ENCODE data around the gene CRTC2. TPM values are rescaled to one million over a fixed set of nuclear protein-coding genes. Genes with fewer than 3 reads are reported as not detected.

CRTC2 gene
- total and polyA plus RNA-seq, 9 of the 15 experiments (the other 6 are each of a cell fraction or from before 2014, with no cell fraction given): 2.7 to 26.4 (median 10.2) TPM

DNA sequence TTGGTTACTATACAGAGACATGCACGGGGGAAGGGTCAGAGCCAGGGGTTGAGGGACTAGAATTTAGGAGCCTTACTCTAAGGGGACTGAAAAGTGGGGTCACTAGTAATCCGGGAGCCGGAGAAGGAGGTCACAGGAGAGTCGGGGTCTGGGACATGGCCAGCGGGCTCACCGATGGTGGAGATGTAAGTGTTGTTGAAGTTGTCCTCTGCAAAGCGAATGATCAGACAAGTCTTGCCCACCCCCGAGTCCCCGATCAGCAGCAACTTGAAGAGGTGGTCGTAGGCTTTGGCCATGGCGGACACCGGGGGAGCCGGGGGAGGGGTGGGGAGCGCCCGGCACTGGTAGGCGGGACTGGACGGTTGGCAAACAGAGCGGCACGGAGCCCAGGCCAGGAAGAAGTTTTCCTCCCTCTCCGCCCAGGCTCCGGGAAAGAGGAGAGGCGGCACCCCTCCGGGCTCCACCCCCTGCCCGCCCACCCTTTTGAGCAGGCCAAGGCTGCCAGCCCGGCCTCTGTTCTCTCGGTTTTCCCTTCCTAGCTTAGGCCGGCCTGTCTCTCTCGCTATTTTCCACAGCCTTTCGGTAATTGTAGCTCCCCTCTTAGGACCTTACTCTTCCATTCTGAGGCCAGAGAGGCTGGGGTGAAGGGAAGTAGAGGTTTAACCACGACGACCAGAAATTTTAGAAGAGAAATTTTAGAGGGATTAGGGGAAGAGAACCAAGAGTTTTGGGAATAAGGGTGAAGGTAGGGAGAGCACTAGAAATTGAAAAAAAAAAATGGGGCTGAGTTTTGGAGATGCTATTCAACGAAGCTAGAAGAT lies 27.7 kb upstream of the CRTC2 start, which contains the start of gene RAB13 (continued):
- TF ChIP-seq, protein P1, sequence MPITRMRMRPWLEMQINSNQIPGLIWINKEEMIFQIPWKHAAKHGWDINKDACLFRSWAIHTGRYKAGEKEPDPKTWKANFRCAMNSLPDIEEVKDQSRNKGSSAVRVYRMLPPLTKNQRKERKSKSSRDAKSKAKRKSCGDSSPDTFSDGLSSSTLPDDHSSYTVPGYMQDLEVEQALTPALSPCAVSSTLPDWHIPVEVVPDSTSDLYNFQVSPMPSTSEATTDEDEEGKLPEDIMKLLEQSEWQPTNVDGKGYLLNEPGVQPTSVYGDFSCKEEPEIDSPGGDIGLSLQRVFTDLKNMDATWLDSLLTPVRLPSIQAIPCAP (CRISPR knock-in tag; IDR thresholded peaks at IDR 0.05; ENCODE audit: borderline replicate concordance): no peak
- TF ChIP-seq, protein P2, sequence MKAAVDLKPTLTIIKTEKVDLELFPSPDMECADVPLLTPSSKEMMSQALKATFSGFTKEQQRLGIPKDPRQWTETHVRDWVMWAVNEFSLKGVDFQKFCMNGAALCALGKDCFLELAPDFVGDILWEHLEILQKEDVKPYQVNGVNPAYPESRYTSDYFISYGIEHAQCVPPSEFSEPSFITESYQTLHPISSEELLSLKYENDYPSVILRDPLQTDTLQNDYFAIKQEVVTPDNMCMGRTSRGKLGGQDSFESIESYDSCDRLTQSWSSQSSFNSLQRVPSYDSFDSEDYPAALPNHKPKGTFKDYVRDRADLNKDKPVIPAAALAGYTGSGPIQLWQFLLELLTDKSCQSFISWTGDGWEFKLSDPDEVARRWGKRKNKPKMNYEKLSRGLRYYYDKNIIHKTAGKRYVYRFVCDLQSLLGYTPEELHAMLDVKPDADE (conservative IDR thresholded peaks at IDR 0.05; ENCODE audit: control insufficient read depth, low read depth, low read length): 0 out of 2 replicates have a peak, but pooled peaks have one; percentile 26
- no peak for TF ChIP-seq CCAR2 (IDR thresholded peaks at IDR 0.05; ENCODE audit: low read depth, low read length)
- TF ChIP-seq NR3C1 (CRISPR knock-in tag; IDR thresholded peaks at IDR 0.05): no peak
- 0 out of 4 replicates have a peak, but pooled peaks of 1 of the 2 experiments have one; percentile 40 for TF ChIP-seq MLLT1 (IDR thresholded peaks at IDR 0.05)
- peak; percentile 47 for TF ChIP-seq ZFX (CRISPR knock-in tag; IDR thresholded peaks at IDR 0.05)
- no peak for TF ChIP-seq PBX2 (CRISPR knock-in tag; IDR thresholded peaks at IDR 0.05; ENCODE audit: low read depth)
- no peak for TF ChIP-seq PBX2 (tag; conservative IDR thresholded peaks at IDR 0.05; ENCODE audit: low read depth)
- TF ChIP-seq PML (IDR thresholded peaks at IDR 0.05; ENCODE audit: low read length): no peak
- TF ChIP-seq, protein P3, sequence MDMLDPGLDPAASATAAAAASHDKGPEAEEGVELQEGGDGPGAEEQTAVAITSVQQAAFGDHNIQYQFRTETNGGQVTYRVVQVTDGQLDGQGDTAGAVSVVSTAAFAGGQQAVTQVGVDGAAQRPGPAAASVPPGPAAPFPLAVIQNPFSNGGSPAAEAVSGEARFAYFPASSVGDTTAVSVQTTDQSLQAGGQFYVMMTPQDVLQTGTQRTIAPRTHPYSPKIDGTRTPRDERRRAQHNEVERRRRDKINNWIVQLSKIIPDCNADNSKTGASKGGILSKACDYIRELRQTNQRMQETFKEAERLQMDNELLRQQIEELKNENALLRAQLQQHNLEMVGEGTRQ (CRISPR knock-in tag; IDR thresholded peaks at IDR 0.05): no peak
- TF ChIP-seq POLR2G (IDR thresholded peaks at IDR 0.05; ENCODE audit: low read depth, low read length): peak; percentile 43; the same call in 1 of the 2 replicates
- no peak for TF ChIP-seq SRSF1 (IDR thresholded peaks at IDR 0.05; ENCODE audit: low read depth, low read length)
- no peak for TF ChIP-seq ZBTB11 (CRISPR knock-in tag; IDR thresholded peaks at IDR 0.05)

Data from K562 (cell line).